PFSK-1 (cell line): Measurements from ENCODE around the gene NXN.

Experiments
- FOXP2 ChIP-seq: optimal IDR thresholded peaks from 2 replicates; pipeline ENCODE3; 2011; ENCODE audit warnings: borderline replicate concordance, control low read depth, inconsistent platforms; ENCODE audit not compliant: insufficient read depth; ENCODE audit errors: extremely low read length, extremely low read depth
- POLR2AphosphoS5 ChIP-seq: IDR thresholded peaks from 2 replicates; pipeline ENCODE4 v1.6.1; 2012; ENCODE audit warnings: low read depth, mild to moderate bottlenecking, control low read depth, low read length, moderate library complexity
- SIN3A ChIP-seq: IDR thresholded peaks from 2 replicates; pipeline ENCODE4 v1.6.1; 2012; ENCODE audit warnings: mild to moderate bottlenecking, low read length, moderate library complexity, borderline replicate concordance; ENCODE audit not compliant: insufficient read depth
- TAF1 ChIP-seq: IDR thresholded peaks from 2 replicates; pipeline ENCODE4 v1.6.1; 2012; ENCODE audit warnings: low read length, control low read depth, borderline replicate concordance; ENCODE audit not compliant: insufficient read depth
- TF ChIP-seq, protein P1 (sequence below), 2 experiments: IDR thresholded peaks; 2 replicates each; pipeline versions ENCODE4 v1.6.1 to v1.8.0; 2011 to 2012; ENCODE audit warnings: low read depth in 2 of 2, low read length in 2 of 2, control low read depth in 1 of 2, inconsistent platforms in 1 of 2, mild to moderate bottlenecking in 1 of 2, moderate library complexity in 1 of 2; ENCODE audit not compliant: insufficient read depth in 1 of 2

NXN gene

DNA sequence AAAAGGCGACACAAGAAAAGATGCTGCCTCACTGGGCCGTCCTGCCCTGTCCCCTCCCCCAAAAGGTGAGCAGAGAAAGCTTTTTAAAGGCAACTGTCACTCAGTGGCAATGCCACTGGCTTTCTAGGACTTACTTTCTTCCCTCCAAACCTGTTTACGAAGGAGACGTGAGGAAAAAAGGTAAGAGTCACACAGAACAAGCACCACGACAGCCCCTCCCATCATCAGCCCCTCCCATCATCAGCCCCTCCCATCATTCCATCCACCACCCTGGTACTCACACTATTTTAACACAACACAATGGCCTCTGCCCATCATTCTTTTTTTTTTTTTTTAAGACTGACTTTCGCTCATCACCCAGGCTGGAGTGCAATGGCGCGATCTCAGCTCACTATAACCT lies 77.1 kb downstream of the NXN start:
- TF ChIP-seq, protein P1, sequence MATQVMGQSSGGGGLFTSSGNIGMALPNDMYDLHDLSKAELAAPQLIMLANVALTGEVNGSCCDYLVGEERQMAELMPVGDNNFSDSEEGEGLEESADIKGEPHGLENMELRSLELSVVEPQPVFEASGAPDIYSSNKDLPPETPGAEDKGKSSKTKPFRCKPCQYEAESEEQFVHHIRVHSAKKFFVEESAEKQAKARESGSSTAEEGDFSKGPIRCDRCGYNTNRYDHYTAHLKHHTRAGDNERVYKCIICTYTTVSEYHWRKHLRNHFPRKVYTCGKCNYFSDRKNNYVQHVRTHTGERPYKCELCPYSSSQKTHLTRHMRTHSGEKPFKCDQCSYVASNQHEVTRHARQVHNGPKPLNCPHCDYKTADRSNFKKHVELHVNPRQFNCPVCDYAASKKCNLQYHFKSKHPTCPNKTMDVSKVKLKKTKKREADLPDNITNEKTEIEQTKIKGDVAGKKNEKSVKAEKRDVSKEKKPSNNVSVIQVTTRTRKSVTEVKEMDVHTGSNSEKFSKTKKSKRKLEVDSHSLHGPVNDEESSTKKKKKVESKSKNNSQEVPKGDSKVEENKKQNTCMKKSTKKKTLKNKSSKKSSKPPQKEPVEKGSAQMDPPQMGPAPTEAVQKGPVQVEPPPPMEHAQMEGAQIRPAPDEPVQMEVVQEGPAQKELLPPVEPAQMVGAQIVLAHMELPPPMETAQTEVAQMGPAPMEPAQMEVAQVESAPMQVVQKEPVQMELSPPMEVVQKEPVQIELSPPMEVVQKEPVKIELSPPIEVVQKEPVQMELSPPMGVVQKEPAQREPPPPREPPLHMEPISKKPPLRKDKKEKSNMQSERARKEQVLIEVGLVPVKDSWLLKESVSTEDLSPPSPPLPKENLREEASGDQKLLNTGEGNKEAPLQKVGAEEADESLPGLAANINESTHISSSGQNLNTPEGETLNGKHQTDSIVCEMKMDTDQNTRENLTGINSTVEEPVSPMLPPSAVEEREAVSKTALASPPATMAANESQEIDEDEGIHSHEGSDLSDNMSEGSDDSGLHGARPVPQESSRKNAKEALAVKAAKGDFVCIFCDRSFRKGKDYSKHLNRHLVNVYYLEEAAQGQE (IDR thresholded peaks at IDR 0.05; ENCODE audit: insufficient read depth in 1 of 2, low read depth in 2 of 2, low read length in 2 of 2) = no peak
- TF ChIP-seq POLR2AphosphoS5 = no peak
- no peak for TF ChIP-seq TAF1
- no peak for TF ChIP-seq FOXP2
- no peak for TF ChIP-seq SIN3A

DNA sequence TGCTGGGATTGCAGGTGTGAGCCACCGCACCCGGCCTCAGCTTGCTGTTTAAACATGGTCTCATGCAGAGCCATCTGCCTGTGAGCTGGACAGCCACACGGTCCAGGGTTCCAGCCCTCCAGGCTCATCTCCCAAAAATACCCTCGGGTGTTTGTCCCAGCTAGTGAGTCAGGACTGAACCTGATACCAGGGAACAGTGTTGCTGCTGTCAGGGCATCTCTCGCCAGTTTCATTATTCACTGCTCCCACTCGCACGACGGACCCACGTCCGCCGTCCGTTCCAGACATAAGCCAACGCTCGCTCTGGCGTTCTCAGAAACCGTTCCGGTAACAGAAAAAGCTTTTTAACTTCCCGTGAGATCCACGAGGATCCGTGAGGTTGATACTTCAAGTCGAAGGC lies 77.6 kb downstream of the NXN start:
- no peak for TF ChIP-seq SIN3A
- TF ChIP-seq, protein P1 (IDR thresholded peaks at IDR 0.05; ENCODE audit: insufficient read depth in 1 of 2, low read depth in 2 of 2, low read length in 2 of 2) = no peak
- TF ChIP-seq TAF1 = no peak
- TF ChIP-seq POLR2AphosphoS5 = no peak
- no peak for TF ChIP-seq FOXP2

DNA sequence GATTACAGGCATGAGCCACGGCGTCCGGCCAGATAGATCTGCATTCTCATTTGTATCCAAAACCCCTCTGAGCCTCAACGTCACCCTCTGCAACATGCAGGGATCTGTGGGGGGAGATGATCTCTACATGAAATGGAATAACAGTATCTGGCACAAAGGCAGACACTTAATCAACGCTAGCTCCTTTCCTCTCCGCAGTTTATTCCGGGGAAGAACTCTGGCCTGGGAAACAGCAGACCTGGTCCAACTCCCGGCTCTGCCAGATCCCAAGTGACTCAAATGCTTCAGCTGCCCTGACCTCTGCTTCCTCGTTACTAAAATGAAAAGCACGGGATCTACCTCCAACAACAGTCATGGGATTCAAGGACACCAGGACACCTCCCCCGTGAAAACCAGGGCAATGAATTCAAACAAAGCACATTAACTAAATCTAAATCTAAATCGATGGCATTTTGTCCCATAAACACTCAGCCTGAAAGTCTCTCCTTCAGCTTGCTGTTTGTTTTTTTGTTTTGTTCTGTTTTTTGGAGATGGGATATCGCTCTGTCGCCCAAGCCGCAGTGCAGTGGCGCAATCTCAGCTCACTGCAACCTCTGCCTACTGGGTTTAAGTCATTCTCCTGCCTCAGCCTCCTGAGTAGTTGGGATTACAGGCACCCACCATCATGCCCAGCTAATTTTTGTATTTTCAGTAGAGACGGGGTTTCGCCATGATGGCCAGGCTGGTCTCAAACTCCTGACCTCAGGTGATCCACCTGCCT lies 78.2 kb downstream of the NXN start:
- TF ChIP-seq FOXP2 = no peak
- TF ChIP-seq, protein P1 (IDR thresholded peaks at IDR 0.05; ENCODE audit: insufficient read depth in 1 of 2, low read depth in 2 of 2, low read length in 2 of 2) = no peak
- TF ChIP-seq POLR2AphosphoS5 = no peak
- no peak for TF ChIP-seq SIN3A
- TF ChIP-seq TAF1 = no peak

DNA sequence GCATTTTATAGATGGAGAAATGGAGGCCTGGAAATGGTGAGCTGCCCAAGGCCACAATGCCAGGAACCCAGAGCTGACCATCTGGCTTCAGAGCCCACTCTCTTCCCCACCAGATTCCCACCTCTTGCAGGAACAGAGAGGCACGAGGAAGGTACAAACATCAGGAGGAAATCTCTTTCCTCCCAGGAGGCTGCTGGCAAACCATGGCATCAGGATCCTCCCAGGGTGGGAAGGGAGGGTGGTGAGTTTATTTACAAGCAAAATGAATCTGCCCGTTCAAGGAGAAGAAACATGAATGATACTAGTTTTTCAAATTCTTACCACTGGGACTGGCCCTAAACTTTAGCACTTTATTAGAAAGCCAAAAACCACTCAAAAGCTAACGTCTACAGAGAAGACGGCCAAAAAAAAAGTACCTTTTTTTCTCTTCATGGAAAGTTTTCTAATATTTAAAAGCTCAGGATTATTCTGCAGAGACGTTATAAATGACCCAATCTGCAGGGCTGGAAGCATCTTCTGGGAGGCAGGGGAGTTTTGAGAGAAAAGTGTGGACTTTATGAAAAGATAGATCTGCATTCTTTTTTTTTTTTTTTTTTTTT lies 79.1 kb downstream of the NXN start:
- TF ChIP-seq, protein P1 (IDR thresholded peaks at IDR 0.05; ENCODE audit: insufficient read depth in 1 of 2, low read depth in 2 of 2, low read length in 2 of 2) = no peak
- TF ChIP-seq TAF1 = no peak
- no peak for TF ChIP-seq FOXP2
- no peak for TF ChIP-seq POLR2AphosphoS5
- TF ChIP-seq SIN3A = no peak
